HS-27A (cell line): Measurements from ENCODE around the gene MECR.
"Not testable (repeated sequence)": the region's sequence is repeated elsewhere in the genome, so short reads cannot be mapped to it uniquely, and the experiment has no call there.

Experiments
- DNase-seq: peaks from one replicate; pipeline ENCODE4 v3.0.0-alpha.2; 2012; ENCODE audit warnings: low read depth, missing footprints

Gene MECR

DNA sequence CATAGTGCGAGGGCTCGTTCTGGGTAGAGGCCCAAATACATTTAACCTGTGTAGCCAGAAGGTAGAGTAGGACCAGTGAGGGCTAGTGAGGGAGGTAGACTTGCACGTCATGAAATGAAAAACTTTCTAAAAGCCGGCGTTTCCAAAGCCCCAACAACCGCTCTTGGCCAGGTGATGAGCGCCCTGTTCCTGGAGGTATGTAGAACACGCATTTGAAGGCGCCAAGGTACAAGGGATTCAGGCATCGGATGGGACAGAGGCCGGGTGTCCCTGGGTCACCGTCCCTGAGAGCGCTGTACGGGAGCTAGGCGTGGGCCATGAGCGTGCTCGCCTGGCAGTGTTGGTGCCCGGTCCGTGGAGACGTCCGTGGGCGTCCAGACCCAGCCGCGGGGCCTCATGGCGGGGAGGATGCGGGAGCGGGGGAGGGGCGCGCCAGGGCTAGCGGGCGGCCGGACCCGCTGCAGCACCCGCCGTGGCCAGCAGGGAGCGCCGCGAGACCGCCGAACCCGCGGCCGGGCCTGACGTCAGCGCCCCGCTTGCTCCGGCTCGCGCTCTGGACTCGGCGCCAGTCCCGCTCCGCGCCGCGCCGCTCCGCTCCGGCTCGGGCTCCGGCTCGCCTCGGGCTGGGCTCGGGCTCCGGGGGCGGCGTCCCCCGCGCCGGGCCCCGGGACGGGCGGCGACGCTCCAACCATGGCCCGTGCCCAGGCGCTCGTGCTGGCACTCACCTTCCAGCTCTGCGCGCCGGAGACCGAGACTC, 5.4 kb upstream of the MECR start, which contains the start of gene PTPRU:
TSS of gene PTPRU (plus strand) at position 568 of the 757 bp plus-strand sequence. CDS start at position 691, 123 bp downstream.
- no peak for DNase-seq

DNA sequence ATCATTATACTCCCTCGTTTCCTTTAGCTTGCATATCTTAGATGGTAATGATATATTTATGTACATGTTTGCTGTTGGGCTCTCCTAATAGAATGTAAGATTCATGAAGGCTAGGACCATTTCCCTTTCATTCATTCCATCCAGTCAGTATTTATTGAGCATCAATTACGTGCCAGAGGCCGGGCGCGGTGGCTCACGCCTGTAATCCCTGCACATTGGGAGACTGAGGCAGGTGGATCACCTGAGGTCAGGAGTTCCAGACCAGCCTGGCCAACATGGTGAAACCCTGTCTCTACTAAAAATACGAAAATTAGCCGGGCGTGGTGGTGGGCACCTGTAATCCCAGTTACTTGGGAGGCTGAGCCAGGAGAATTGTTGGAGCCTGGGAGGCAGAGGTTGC, 4.1 kb upstream of the MECR start:
- not testable (repeated sequence) for DNase-seq

DNA sequence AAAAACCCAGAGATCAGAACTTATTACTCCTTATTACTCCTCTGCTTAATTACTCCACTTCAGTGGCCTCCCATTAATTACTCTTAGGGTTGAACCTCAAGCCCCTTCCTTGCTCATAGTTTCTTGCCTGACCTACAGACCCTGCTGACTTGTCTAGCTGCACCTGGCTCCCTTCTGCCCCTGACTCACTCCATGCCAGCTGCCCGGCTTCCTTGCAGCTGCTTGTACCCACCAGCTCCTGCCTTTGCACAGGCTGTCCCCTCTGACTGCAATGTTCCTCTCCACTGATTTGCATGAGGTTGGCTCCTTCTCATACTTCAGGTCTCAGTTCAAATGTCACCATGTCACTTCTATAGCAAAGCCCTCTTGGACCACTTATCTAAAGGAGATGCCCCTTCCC, 3.7 kb upstream of the MECR start:
- no peak for DNase-seq

DNA sequence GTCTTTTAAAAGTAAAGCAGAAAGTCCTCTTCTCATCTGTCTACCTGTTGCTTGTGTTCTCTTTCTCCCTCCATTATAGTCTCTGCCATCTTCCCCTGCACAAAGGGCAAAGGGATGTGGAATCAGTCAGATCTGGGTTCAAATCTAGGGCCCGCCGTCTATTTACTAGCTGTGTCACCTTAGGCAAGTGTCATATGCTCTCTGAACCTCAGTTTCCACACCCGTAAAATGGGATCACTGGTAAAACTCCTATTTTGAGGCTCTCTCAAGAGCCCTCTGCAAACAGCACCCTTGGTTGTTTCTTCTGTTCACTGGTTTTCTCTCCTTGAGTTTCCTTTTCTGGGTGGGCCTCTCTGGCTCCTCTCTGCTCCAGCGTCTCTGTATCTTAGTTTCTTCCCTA, 3.0 kb upstream of the MECR start:
- no peak for DNase-seq

DNA sequence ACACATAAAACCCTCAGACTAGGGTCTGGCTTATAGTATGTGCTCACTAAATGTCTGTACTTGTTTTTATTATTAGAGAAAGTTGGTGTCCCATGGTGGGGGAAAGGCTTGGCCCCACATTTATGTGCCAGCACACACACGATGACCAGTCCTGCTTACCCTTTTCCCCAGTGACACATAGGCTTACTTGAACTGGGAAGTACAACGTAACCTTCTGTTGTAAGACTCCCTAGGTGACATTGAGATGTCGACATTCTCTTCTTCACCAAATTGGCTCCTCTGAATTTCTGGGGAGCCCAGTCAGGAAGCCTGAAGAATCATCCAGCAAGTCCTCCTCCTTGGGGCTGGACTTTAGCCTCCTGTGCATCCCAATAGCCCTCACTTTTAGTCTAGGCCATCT, 1.7 kb upstream of the MECR start:
- DNase-seq, result no peak

DNA sequence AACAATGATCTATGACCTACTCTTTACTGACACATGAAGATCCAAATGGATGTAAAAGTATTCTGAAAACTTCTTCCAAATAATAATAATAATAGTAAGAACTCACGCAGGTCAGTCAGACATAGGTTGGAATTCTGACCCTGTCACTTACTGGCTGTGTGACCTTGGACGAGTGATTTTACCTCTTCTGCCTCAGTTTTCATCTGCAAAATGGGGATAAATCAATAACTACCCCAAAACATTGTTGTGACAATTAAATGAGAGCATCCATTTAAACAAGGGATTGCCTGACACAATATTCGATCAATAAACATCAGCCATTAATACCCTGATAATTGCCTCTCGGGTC, 556 bp downstream of the MECR start:
- no peak for DNase-seq

DNA sequence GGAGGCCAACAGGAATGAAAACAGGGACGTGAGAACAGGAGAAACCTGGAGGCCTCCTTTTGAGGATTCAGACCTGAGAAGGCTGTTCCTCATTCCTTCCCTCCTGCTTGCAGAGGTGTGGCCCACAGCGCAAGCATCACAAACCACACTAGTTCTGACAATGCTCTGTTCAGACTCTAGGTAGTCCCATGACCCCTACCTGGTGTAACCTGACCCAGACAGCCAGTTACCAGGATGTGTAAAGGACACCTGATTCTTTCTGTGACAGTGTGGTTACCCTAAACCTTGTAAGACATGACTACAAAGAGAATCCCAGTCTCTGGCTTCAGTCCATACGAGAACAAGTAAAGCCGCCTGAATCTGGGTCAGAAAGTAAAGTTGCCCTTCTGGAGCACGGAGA, 3.2 kb downstream of the MECR start:
- no peak for DNase-seq

DNA sequence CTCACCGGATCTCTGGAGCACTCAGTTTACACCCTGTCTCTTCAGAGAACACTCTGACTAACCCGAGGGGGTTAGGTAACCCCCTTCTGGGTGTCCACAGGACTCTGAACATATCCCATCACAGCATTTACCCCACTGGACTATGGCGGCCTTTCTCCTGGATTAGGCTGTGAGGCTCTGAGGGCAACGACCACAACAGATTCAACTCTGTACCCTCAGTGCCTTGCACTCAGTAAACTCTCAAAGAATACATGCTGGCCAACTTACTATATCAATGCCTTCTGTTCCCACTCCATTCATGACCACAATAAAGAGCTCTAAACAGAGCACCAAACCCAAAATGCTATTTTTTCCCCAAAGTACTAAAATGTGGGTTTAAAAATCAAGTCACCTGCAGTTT, 5.4 kb downstream of the MECR start:
- no peak for DNase-seq

DNA sequence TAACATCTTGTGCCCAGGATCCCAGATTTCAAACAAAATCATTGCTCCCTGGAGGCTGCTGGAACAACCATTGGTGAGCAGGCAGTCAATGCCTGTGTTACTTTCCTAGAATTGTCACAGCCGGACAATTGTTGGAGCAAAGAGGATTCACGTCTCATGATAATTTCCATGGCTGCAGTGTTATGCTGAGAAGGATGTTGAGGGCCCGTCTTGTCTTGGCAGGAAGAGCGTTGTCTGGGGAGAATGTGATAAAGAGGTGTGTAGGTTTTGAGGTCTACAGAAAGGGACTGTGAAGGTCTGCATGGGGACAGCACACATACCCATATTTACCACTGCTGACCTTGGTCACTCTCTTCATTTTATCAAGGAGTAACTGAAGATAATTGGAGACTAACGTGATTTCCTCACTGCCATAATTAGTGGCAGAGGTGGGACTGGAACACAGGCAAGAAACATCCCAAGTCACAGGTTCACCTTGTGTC, 6.3 kb downstream of the MECR start:
- no peak for DNase-seq

DNA sequence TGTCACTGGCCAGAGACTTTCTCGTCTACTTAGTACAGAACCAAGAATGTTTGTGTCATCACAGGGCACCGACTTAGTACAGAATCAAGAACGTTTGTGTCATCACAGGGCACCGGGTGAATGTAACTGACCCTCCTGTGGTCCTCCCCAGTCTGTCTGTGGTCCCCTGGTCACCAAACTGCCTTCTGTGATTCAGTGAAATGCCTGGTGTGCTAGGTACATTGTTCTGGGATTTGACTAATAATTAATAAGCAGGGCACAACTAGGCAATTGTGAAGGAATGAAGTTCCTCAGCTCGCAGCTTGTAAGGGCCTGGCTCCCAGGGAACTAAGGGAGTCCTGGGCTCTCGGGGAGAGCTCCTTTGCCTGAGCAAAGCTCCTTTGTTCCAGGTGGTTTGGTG, 7.2 kb downstream of the MECR start:
- DNase-seq, result no peak

DNA sequence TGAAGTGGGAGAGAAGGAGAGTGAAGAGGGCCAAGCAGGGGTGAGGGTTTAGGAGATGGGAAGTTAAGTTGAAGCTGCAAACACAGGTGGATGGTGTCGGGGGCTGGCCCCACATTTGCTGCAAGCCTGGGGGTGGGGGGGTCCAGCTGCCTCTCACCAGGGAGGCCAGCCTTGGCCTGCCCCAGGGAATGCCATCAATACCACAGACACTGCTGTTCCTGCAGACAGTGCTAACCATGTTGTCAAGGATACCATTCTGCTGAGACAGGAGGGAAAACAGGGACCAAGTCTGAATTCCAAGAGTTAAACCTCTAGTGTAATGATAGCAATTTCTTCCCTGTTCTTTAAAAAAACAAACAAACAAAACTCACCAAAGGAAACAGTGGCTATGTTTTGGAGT, 8.0 kb downstream of the MECR start:
- no peak for DNase-seq

DNA sequence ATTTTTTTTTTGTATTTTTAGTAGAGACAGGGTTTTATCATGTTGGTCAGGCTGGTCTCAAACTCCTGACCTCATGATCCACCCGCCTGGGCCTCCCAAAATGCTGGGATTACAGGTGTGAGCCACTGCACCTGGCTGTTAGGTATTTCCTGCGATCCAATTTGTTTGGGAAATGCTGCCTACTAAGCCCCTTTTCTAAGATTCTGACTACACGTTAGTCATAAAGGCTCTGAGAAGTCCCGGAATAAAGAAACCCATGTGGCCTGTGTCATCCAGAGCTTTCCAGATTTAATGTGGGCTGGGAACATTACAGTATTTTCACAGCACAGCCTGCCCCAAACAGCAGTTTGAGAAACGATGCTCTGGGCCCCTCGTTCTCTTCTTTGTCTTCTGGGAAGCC, 8.5 kb downstream of the MECR start:
- DNase-seq, result not testable (repeated sequence)

DNA sequence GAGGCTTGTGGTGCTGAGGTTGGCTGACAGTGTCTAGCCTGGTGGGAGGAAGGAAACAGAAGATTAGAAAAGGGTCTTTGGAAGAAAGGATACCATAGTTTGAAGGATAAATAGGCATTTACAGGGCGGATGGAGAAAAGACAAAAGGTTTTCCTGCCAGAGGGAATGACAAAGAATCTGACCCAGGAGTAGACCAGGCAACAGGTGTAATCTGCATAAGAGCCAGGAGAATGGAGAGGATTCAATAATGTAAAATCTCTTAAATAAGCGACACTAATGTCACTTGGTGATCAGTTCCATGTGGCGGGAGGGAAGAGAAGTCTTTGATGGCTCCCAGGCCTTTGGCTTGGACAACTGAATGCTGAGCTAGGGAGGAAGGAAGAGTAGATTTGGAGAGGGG, 9.4 kb downstream of the MECR start:
- no peak for DNase-seq

DNA sequence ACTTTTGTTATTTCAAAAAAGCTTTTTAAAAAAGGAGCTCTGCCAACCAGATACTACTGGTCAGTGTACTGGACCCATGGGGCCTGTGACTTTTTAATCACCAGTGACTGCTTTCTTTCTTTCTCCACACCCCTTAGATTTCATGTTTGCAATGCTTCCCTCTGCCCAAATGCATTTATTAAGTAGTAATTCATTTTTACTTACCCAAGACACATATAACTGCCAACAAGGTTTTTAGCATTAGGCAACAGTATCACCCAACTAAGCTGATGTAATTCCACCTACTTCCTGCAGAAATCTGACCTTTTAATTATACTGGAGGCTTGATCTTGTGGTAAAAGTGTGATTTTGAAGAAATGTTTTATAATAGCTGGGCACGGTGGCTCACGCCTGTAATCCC, 12.5 kb downstream of the MECR start:
- no peak for DNase-seq

DNA sequence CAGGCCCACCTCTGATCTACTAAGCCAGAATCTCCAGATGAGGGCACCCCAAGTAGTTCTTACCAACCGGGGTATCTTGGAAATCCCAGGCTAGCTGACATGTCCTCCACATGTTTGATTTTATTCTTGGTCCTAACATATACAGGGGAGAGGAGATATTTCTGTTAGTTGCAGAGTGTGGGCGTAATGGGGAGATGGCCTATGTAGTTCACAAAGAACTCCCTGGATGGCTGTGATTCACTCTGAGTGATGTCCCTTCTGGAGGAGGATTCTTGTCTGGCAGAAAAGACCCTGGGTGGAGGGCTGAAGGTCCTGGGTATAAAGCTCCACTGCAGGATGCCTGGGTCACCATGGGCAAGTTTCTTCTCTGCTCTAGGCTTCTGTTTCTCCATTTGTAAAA, 13.1 kb downstream of the MECR start:
- no peak for DNase-seq

DNA sequence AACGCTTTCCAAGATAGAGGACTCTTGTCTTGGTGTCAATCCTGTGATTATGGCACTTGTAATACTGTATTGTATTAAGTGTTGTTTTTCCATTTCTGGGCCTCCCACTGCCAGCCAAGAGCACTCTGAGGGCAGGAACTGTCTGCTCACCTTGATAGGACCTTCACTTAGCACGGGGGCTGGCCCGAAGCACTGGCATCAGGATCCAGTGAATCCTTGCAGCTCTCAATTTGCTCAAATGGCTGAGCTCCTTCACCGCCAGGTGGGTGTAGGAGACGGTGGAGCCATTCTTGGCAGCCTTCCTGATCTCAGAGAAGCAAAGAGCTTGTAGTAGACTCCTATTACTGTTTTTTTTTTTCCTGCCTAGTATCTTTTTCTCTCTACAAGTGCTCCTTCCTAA, 17.7 kb downstream of the MECR start:
- DNase-seq, result no peak

DNA sequence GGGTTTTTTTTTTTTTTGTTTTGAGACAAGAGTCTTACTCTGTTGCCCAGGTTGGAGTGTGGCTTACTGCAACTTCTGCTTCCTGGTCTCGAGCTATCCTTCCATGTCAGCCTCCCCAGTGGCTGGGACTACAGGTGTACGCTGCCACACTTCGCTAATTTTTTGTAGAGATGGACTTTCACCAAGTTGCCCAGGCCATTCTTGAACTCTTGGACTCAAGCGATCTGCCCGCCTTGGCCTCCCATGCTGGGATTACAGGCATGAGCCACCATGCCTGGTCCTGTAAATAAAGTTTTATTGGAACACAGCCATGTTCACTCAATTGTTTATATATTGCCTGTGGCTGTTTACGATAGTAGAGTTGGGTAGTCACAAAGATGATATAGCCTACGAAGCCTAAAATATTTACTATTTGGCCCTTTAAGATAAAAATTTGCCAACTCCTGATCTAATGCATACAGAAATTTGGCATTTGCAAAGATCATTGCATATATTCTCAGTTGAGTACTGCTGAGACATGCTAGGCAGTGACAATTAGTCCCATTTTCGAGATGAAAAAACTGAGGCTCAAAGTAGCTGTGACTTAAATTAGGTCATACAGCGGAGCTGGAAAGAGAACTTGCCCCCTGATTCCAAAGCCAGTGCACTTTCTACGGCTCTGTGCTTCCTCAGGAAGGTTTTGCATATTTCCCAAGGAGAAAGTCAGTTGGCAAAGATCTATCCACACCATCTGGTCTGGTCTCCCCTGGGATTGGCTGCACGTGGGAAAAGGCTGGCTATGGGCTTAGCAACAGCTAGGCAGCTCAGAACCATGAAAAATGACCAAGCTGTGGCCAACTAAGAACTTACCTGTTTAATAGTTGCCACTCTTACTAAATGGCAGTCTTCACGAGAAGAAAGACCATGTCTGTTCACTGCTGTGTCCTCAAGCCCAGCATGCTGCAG, 19.4 kb downstream of the MECR start:
- DNase-seq, result no peak

DNA sequence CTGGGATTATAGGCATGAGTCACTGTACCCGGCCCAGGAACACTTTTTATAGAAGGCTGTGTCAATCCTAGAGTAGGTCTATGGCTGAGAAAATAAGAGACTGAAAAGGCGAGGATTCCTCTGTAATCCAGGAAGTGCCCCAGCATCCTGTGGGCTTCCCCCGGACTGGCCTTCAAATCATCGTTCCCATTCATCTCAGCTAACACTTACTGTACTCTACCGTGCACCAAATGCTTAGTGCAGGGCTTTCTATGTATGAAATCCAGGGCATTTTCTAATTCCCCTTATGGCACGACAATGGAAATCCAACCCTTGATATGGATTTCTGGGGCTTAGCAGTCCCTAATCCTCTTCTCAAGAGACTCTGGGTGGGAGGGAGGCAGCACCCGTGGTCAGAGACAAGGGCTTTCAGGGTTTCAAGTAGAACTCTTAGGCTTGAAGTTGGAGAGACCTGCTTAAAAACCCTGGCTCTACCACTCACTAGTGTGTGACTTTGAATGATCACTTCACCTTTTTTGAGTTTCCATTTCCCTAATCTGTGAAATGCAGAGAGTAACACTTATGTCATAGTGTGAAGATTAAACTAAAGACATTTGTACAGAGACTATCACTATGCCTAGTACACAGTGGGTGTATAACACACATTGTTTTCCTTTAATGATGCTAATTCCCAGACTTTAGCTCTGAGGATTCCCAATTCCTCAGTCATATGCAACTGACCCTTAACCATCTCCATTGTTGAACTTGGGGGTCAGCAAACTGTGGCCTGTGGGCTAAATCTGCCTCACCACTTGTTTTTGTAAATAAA, 20.3 kb downstream of the MECR start:
- no peak for DNase-seq

DNA sequence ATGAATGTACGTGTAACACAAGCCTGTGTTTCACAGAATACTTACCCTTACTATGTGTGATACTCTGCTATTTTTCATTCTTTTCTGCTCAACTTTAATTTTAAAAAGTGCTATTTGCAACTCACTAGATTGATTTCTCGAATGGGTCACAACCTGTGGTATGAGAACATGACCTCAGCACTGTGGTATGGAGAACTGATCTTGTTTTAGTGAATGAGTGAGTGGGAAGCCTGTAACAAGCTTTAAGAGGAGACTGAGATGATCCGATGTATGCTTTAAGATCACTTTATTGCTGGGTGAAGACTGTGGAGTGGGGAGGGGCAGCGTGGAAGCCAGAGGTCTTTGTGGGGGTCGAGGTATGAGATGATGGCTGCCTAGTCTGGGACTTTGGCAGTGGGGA, 21.6 kb downstream of the MECR start:
- no peak for DNase-seq

DNA sequence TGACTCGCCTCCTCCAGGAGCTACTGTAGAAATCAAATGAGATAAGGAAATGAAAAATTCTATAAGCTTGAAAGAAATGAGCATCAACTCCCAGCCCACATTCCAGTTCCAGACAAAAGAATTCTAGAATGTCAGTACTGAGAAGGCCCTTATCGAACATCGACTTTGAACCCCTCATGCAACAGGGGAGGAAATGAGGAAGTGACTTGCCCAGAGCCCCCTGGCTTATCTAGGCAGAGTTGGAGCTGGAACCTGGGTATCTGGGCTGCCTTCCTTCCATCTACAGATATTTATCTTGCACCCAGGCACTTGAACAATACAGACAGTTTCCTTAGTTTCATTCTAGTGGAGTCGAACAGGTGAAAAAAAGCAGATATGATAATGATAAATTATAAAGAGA, 22.3 kb downstream of the MECR start:
- no peak for DNase-seq

DNA sequence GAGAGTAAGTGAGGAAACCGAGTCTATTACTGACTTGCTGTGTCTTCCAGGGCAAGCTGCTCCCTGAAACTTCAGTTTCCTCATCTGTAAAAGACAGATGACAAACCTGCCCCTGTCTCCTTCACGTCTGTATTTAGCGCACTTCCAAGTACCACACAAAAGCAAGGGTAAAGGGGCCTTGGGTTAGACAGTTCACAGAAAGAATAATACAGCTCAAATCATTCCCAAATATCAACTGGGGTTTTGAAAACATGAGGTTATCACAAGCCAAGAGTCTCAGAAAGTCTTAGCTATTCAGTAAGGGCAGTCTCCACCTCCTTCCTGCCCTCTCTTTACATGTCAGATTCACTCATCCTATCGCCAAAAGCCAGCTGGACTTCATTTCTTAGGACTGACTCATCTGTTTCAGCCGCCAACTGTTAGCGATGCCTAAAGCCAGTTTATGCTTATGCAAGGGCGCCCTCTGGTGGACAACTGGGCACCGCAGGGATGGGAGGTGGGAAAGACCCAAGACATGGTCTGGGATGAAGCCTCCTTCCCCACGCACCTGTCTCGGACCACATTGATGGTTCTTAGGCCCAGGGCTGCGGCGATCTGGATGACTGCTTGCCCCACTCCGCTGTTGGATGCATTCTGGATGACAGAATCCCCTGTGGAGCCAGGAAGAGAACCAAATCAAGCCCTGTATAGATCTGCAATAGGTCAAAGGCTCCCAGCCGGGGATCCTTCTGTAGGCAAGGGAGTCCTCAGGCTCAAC, 28.0 kb downstream of the MECR start:
- peak; percentile 97 for DNase-seq

DNA sequence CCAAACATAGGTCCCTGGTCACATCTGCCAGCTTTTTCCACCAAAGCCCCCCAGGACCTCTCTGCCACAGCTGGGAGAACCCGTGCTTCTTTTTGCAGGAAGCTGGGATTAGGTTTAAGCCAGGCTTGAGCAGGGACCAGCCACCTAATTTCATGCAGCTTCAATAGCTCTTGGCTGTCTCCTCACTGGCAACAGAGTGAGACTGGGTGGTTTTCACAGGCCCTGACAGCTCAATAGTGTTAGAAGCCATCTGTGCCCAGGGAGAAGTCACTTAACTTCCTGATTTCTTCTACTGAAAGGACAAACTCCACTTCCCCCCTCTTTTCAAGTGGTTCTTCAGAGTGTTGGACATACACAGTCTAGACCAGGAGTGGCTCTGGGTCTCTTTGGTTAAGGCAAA, 28.7 kb downstream of the MECR start:
- DNase-seq, result no peak
